Sigmoid colon (tissue), 7 donors: ENCODE results near the gene HPSE. TPM values are rescaled to one million over a fixed set of nuclear protein-coding genes. Genes with fewer than 3 reads are reported as not detected.

Source experiments
- DNase-seq: peaks from one replicate; pipeline ENCODE4 v3.0.0-alpha.2; 2019
- H3K27ac ChIP-seq, 4 donors: fragments of 200-600 bp; sonication (generic); one replicate each; pipeline ENCODE4 v1.5.1; 2016 to 2019; ENCODE audit warnings: mild to moderate bottlenecking in 1 of 4
- H3K27me3 ChIP-seq, 3 donors: fragments of 200-600 bp; sonication (generic); one replicate each; pipeline ENCODE4 v1.5.1; 2019; ENCODE audit warnings: mild to moderate bottlenecking in 1 of 3
- H3K36me3 ChIP-seq, 4 donors: fragments of 200-600 bp; sonication (generic); one replicate each; pipeline ENCODE4 v1.5.1; 2016 to 2019
- H3K4me1 ChIP-seq, 4 donors: fragments of 200-600 bp; sonication (generic); one replicate each; pipeline ENCODE4 v1.5.1; 2017 to 2019
- H3K4me3 ChIP-seq, 4 donors: fragments of 200-600 bp; sonication (generic); one replicate each; pipeline ENCODE4 v1.5.1; 2017 to 2019; ENCODE audit warnings: mild to moderate bottlenecking in 2 of 4, moderate library complexity in 1 of 4
- H3K9me3 ChIP-seq, 4 donors: fragments of 200-600 bp in 3 of 4; sonication (generic) in 3 of 4; one replicate each; pipeline versions ENCODE4 v1.5.1 to v1.6.1; 2013 to 2019
- EP300 ChIP-seq, 4 donors: sonication (generic); formaldehyde crosslinking; IDR thresholded peaks; one replicate each; pipeline ENCODE4 v1.6.1; 2017; ENCODE audit warnings: antibody characterized with exemption in 4 of 4
- POLR2A ChIP-seq, 2 donors: fragments of 450-650 bp; IDR thresholded peaks; one replicate each; pipeline ENCODE4 v1.6.1; 2016; ENCODE audit warnings: antibody characterized with exemption in 2 of 2, mild to moderate bottlenecking in 2 of 2, moderate library complexity in 2 of 2
- POLR2AphosphoS5 ChIP-seq, 4 donors: sonication (generic); formaldehyde crosslinking; IDR thresholded peaks; one replicate each; pipeline ENCODE4 v1.6.1; 2017; ENCODE audit warnings: antibody characterized with exemption in 4 of 4
- WGBS, 2 donors: extraction: QIAGEN DNeasy Blood & Tissue Kit; methylation state at CpG; one replicate each; pipeline ENCODE4 v1.1.7; 2013; 5-methylcytosine and 5-hydroxymethylcytosine counted together
- intact Hi-C: fragments of 100-400 bp; cut with DNase I; formaldehyde crosslinking; loops from one replicate; pipeline ENCODE4 v1.15.1; 2023
- polyA plus RNA-seq, 3 donors: library from polyadenylated mRNA; stranded (reverse); fragments of 200-250 nt; gene quantifications; one replicate each; pipeline ENCODE4 v1.2.3, GENCODE V29; 2013
- total RNA-seq, 4 donors: library from RNA; depleted of rRNA; stranded (reverse); fragments of >200 nt; gene quantifications; one replicate each; pipeline ENCODE4 v1.1.0, GENCODE V29; 2016
- TF ChIP-seq, protein P1 (sequence below), 4 experiments: fragments of 450-650 bp in 3 of 4; fragments of 200-600 bp in 1 of 4; IDR thresholded peaks; one replicate each; pipeline ENCODE4 v1.5.1; 2016 to 2019; ENCODE audit warnings: antibody characterized with exemption in 4 of 4, mild to moderate bottlenecking in 3 of 4, moderate library complexity in 2 of 4
- donor health status: healthy with polysubstance abuse.
- donor health status: Bipolar disorder and iron deficiency.
- donor health status: healthy.

The HPSE gene
- total and polyA plus RNA-seq, 7 donors: 0.54 to 7.3 (median 0.71) TPM

DNA sequence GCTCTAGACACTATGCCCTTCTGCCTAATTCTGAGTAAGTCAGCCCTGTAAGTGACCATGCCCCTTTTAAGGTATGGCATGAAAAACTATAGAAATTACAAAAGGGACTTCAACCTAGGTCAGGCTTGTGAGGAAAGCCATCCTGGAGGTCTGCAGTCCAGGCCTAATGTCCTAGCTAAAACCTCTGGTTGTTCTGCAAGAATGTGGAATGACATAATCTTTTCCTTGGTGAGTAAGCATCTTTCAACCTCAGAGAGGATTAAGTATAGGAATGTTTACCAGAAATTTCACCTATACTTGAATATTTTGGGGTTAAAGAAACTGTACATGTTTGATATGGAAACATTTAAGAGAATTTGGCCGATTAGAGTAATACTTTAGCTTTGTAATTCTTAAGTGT, 23.8 kb upstream of the HPSE start:
- TF ChIP-seq, protein P1, sequence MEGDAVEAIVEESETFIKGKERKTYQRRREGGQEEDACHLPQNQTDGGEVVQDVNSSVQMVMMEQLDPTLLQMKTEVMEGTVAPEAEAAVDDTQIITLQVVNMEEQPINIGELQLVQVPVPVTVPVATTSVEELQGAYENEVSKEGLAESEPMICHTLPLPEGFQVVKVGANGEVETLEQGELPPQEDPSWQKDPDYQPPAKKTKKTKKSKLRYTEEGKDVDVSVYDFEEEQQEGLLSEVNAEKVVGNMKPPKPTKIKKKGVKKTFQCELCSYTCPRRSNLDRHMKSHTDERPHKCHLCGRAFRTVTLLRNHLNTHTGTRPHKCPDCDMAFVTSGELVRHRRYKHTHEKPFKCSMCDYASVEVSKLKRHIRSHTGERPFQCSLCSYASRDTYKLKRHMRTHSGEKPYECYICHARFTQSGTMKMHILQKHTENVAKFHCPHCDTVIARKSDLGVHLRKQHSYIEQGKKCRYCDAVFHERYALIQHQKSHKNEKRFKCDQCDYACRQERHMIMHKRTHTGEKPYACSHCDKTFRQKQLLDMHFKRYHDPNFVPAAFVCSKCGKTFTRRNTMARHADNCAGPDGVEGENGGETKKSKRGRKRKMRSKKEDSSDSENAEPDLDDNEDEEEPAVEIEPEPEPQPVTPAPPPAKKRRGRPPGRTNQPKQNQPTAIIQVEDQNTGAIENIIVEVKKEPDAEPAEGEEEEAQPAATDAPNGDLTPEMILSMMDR (IDR thresholded peaks at IDR 0.05): no peak
- no peak for TF ChIP-seq POLR2A (IDR thresholded peaks at IDR 0.05)
- TF ChIP-seq EP300 (IDR thresholded peaks at IDR 0.05): no peak
- TF ChIP-seq POLR2AphosphoS5 (IDR thresholded peaks at IDR 0.05): no peak
- H3K4me3 ChIP-seq: no peak overlapping the region
- peaks cover 0 to 8% (median 0%) of the 10 kb centered on the region in 4 donors for H3K4me1 ChIP-seq
- H3K9me3 ChIP-seq: no peaks in the 10 kb centered on the region
- H3K27ac ChIP-seq: no peak overlapping the region
- 87 to 90% methylated on average over 1 of the region's 1 CpG for WGBS, 2 donors
- DNase-seq: no peak
- intact Hi-C loops: no loop called here
- no peaks in the 10 kb centered on the region for H3K27me3 ChIP-seq
- no peaks in the 10 kb centered on the region for H3K36me3 ChIP-seq

DNA sequence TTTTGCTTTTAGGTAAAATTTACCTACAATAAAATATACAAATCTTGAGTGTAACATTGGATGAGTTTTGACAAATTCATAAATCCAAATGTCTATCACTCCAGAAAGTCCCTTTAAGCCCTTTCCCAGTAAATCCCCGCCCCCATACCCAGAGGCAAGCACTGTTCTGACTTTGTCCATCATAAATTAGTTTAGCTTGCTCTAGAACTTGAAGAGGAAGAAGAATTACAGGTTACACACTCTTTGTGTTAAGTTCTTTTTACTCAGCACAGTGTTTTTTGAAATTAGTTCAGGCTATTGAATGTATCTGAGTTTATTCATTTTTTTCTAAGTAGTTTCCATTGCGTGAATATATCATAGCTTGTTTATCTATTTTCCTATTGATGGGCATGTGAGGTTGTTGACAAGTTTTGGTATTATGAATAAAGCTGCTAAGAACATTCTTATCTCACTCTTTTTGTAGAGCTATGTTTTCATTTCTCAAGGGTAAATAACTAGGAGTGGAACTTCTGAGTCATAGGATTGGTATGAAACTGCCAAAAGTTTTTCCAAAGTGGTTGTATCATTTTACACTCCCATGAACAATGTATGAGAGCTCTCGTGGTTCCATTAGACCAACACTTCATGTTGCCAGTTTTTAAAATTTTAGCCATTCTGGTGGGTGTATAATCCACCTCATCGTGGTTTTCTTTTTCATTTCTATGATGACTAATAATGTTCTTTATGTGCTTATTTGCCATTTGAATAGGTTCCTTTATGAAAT, 22.4 kb upstream of the HPSE start:
- WGBS, 2 donors: 65 to 70% methylated on average over 4 of the region's 4 CpGs
- intact Hi-C loops: no loop called here
- H3K27ac ChIP-seq: no peak overlapping the region

DNA sequence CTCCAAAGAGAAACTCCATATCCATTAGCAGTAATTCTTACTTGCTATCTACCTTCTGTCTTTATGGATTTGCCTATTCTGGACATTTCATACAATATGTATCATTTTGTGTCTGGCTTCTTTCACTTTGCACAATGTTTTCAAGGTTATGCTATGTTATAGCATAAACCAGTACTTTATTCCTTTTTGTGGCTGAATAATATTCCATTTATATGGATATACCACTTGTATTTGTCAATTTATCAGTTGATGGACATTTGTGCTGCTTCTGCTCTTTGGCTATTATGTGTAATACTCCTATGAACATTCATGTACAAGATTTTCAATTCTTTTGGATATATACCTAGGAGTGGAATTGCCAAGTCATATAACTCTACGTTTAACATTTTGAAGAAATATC, 18.9 kb upstream of the HPSE start:
- 99% methylated on average over 1 of the region's 1 CpG for WGBS, 2 donors
- no peaks in the 10 kb centered on the region for H3K36me3 ChIP-seq
- no peaks in the 10 kb centered on the region for H3K9me3 ChIP-seq
- intact Hi-C loops: no loop called here
- no peak overlapping the region for H3K27ac ChIP-seq
- no peak for DNase-seq
- no peak overlapping the region for H3K4me3 ChIP-seq
- peaks cover 0 to 9% (median 4%) of the 10 kb centered on the region in 4 donors for H3K4me1 ChIP-seq
- TF ChIP-seq EP300 (IDR thresholded peaks at IDR 0.05): no peak
- TF ChIP-seq, protein P1 (IDR thresholded peaks at IDR 0.05): no peak
- TF ChIP-seq POLR2A (IDR thresholded peaks at IDR 0.05): no peak
- no peak for TF ChIP-seq POLR2AphosphoS5 (IDR thresholded peaks at IDR 0.05)
- no peaks in the 10 kb centered on the region for H3K27me3 ChIP-seq

More for the DNA sequence above, 22.4 kb upstream of the HPSE start:
- Histone ChIP-seq H3K4me3 (no peak overlapping the region), H3K9me3 (no peaks in the 10 kb centered on the region), H3K4me1 (peaks cover 0 to 8% (median 0%) of the 10 kb centered on the region in 4 donors), H3K27me3 (no peaks in the 10 kb centered on the region), H3K36me3 (no peaks in the 10 kb centered on the region)
- TF ChIP-seq EP300 (IDR thresholded peaks at IDR 0.05) (no peak), POLR2AphosphoS5 (IDR thresholded peaks at IDR 0.05) (no peak), POLR2A (IDR thresholded peaks at IDR 0.05) (no peak)
- TF ChIP-seq, protein P1 (IDR thresholded peaks at IDR 0.05): no peak
- no peak for DNase-seq

DNA sequence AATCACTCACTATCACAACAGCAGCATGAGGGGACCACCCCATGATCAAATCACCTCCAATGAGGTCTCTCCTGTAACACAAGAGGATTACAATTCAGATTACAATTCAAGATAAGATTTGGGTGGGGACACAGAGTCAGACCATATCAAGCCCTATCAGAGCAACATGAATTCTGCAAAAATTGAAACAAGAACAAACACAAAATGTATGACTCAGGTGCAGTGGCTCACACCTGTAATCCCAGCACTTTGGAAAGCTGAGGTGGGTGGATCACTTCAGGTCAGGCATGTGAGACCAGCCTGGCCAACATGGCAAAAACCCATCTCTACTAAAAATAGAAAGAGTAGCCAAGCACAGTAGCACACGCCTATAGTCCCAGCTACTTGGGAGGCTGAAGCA, 13.4 kb upstream of the HPSE start:
- no peak for TF ChIP-seq POLR2A (IDR thresholded peaks at IDR 0.05)
- TF ChIP-seq EP300 (IDR thresholded peaks at IDR 0.05): no peak
- no peak for TF ChIP-seq POLR2AphosphoS5 (IDR thresholded peaks at IDR 0.05)
- TF ChIP-seq, protein P1 (IDR thresholded peaks at IDR 0.05): no peak
- H3K4me1 ChIP-seq: peaks cover 0 to 9% (median 0%) of the 10 kb centered on the region in 4 donors
- H3K36me3 ChIP-seq: no peaks in the 10 kb centered on the region
- H3K27ac ChIP-seq: no peak overlapping the region
- no peak overlapping the region for H3K4me3 ChIP-seq
- H3K9me3 ChIP-seq: peaks cover 0 to 3% (median 0%) of the 10 kb centered on the region in 4 donors
- no peak for DNase-seq
- intact Hi-C loops: no loop called here
- WGBS, 2 donors: 93 to 95% methylated on average over 1 of the region's 1 CpG
- no peaks in the 10 kb centered on the region for H3K27me3 ChIP-seq
